Panc1 (cell line): ENCODE measurements around the gene CDSN.
A peak's percentile ranks its signal among the peaks of the same experiment; 100 is the strongest.

Source experiments
- POLR2AphosphoS5 ChIP-seq: IDR thresholded peaks from 2 replicates; pipeline ENCODE4 v1.6.1; 2012; ENCODE audit warnings: mild to moderate bottlenecking, low read depth, low read length, moderate library complexity
- TF ChIP-seq, protein P1 (sequence below): fragments of 450-650 bp; IDR thresholded peaks from 2 replicates; pipeline ENCODE4 v1.5.1; 2017; ENCODE audit warnings: mild to moderate bottlenecking
- TF ChIP-seq, protein P2 (sequence below), 2 experiments: IDR thresholded peaks; 2 replicates each; pipeline ENCODE4 v1.6.1; 2011 to 2012; ENCODE audit warnings: low read depth in 2 of 2, control low read depth in 1 of 2, low read length in 1 of 2, mild to moderate bottlenecking in 1 of 2, moderate library complexity in 1 of 2; ENCODE audit not compliant: insufficient read depth in 1 of 2

DNA sequence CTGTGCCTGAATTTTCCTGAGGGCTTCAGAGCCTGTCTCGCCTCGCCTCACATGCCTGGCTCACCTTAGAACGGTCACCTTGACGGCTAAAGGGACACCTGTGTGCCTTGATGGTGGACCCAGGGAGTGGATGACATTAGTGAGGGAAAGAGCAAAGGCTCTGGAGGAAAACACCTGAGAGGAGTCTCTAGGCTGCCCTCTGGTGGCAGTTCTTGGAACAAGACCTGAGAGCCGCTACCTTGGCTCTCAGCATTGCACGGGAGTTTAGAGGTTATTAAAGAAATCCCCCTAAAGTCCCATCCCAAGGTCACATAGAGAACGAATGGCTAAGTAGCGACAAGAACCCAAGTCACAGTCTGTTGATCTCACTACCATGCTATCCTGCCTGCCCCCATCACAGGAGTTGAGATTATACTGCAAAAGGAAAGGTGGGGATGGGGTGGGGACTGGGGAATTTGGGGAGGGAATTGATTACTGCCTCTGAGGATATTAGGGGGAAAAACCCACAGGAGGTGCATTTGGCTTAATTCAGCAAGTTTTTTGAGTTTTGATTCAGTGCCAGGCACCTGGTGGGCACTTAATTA lies 7.9 kb upstream of the CDSN start:
- TF ChIP-seq, protein P1, sequence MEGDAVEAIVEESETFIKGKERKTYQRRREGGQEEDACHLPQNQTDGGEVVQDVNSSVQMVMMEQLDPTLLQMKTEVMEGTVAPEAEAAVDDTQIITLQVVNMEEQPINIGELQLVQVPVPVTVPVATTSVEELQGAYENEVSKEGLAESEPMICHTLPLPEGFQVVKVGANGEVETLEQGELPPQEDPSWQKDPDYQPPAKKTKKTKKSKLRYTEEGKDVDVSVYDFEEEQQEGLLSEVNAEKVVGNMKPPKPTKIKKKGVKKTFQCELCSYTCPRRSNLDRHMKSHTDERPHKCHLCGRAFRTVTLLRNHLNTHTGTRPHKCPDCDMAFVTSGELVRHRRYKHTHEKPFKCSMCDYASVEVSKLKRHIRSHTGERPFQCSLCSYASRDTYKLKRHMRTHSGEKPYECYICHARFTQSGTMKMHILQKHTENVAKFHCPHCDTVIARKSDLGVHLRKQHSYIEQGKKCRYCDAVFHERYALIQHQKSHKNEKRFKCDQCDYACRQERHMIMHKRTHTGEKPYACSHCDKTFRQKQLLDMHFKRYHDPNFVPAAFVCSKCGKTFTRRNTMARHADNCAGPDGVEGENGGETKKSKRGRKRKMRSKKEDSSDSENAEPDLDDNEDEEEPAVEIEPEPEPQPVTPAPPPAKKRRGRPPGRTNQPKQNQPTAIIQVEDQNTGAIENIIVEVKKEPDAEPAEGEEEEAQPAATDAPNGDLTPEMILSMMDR = peak; percentile 95
- TF ChIP-seq, protein P2, sequence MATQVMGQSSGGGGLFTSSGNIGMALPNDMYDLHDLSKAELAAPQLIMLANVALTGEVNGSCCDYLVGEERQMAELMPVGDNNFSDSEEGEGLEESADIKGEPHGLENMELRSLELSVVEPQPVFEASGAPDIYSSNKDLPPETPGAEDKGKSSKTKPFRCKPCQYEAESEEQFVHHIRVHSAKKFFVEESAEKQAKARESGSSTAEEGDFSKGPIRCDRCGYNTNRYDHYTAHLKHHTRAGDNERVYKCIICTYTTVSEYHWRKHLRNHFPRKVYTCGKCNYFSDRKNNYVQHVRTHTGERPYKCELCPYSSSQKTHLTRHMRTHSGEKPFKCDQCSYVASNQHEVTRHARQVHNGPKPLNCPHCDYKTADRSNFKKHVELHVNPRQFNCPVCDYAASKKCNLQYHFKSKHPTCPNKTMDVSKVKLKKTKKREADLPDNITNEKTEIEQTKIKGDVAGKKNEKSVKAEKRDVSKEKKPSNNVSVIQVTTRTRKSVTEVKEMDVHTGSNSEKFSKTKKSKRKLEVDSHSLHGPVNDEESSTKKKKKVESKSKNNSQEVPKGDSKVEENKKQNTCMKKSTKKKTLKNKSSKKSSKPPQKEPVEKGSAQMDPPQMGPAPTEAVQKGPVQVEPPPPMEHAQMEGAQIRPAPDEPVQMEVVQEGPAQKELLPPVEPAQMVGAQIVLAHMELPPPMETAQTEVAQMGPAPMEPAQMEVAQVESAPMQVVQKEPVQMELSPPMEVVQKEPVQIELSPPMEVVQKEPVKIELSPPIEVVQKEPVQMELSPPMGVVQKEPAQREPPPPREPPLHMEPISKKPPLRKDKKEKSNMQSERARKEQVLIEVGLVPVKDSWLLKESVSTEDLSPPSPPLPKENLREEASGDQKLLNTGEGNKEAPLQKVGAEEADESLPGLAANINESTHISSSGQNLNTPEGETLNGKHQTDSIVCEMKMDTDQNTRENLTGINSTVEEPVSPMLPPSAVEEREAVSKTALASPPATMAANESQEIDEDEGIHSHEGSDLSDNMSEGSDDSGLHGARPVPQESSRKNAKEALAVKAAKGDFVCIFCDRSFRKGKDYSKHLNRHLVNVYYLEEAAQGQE (IDR thresholded peaks at IDR 0.05; ENCODE audit: insufficient read depth in 1 of 2, low read depth in 2 of 2, low read length in 1 of 2) = no peak
- no peak for TF ChIP-seq POLR2AphosphoS5
